Measurements from ENCODE around the gene GPC5. TPM values are rescaled to one million over a fixed set of nuclear protein-coding genes. Genes with fewer than 3 reads are reported as not detected.

GPC5 gene
- polyA plus RNA-seq, 1 experiment, result not detected

- Histone ChIP-seq H3K4me3 (ENCODE audit: low read depth, low read length) (no peak overlapping the region), H3K27me3 (ENCODE audit: control insufficient read depth, insufficient read depth, low read length) (no peaks in the 10 kb centered on the region), H3K36me3 (ENCODE audit: control insufficient read depth, insufficient read depth, low read length) (no peaks in the 10 kb centered on the region)
- ChIA-PET POLR2A (no interaction called here), CTCF (no interaction called here)
- TF ChIP-seq CTCF (IDR thresholded peaks at IDR 0.05; ENCODE audit: insufficient read depth, low read depth, low read length), result no peak
- no peak for DNase-seq (ENCODE audit: low read depth)
These were observed 195.0 kb downstream of the GPC5 start for GRCh38 chr13:91593456-91593855.

- H3K36me3 ChIP-seq (ENCODE audit: control insufficient read depth, insufficient read depth, low read length), result no peaks in the 10 kb centered on the region
- ChIA-PET POLR2A (no interaction called here), CTCF (interaction anchor here (0.9 kb wide), 1 partner anchor 16 kb away, joined by 3 read pairs; no protein-coding TSS in a partner anchor)
- no peak overlapping the region for H3K4me3 ChIP-seq (ENCODE audit: low read depth, low read length)
- TF ChIP-seq CTCF (IDR thresholded peaks at IDR 0.05; ENCODE audit: insufficient read depth, low read depth, low read length), result no peak
- H3K27me3 ChIP-seq (ENCODE audit: control insufficient read depth, insufficient read depth, low read length), result no peaks in the 10 kb centered on the region
- DNase-seq (ENCODE audit: low read depth), result no peak
These were observed 195.6 kb downstream of the GPC5 start for GRCh38 chr13:91594061-91594460.

GRCh38 chr13:91595677-91596076 is 197.3 kb downstream of the GPC5 start:
- no peak overlapping the region for H3K4me3 ChIP-seq (ENCODE audit: low read depth, low read length)
- no peaks in the 10 kb centered on the region for H3K27me3 ChIP-seq (ENCODE audit: control insufficient read depth, insufficient read depth, low read length)
- no peaks in the 10 kb centered on the region for H3K36me3 ChIP-seq (ENCODE audit: control insufficient read depth, insufficient read depth, low read length)
- ChIA-PET CTCF (no interaction called here), POLR2A (no interaction called here)
- DNase-seq (ENCODE audit: low read depth), result no peak
- no peak for TF ChIP-seq CTCF (IDR thresholded peaks at IDR 0.05; ENCODE audit: insufficient read depth, low read depth, low read length)

- DNase-seq (ENCODE audit: low read depth), result no peak
- TF ChIP-seq CTCF (IDR thresholded peaks at IDR 0.05; ENCODE audit: insufficient read depth, low read depth, low read length), result no peak
- H3K27me3 ChIP-seq (ENCODE audit: control insufficient read depth, insufficient read depth, low read length), result no peaks in the 10 kb centered on the region
- ChIA-PET CTCF (no interaction called here), POLR2A (no interaction called here)
- H3K4me3 ChIP-seq (ENCODE audit: low read depth, low read length), result no peak overlapping the region
- H3K36me3 ChIP-seq (ENCODE audit: control insufficient read depth, insufficient read depth, low read length), result no peaks in the 10 kb centered on the region
These were observed 198.4 kb downstream of the GPC5 start for GRCh38 chr13:91596842-91597241.

GRCh38 chr13:91598655-91599054 is 200.2 kb downstream of the GPC5 start:
- DNase-seq (ENCODE audit: low read depth), result no peak
- H3K27me3 ChIP-seq (ENCODE audit: control insufficient read depth, insufficient read depth, low read length), result no peaks in the 10 kb centered on the region
- ChIA-PET POLR2A (no interaction called here), CTCF (no interaction called here)
- H3K36me3 ChIP-seq (ENCODE audit: control insufficient read depth, insufficient read depth, low read length), result no peaks in the 10 kb centered on the region
- TF ChIP-seq CTCF (IDR thresholded peaks at IDR 0.05; ENCODE audit: insufficient read depth, low read depth, low read length), result no peak
- no peak overlapping the region for H3K4me3 ChIP-seq (ENCODE audit: low read depth, low read length)
